IMR-90 (cell line): ENCODE data around the gene CELA2A. TPM values are rescaled to one million over a fixed set of nuclear protein-coding genes. Genes with fewer than 3 reads are reported as not detected.
"Not testable (repeated sequence)": the region's sequence is repeated elsewhere in the genome, so short reads cannot be mapped to it uniquely, and the experiment has no call there.

Experiments used
- ATAC-seq: fragments of 200-7000 bp; cut with Tn5 transposase; 2 replicates; pipeline ENCODE4 v1.9.1; 2020; ENCODE audit warnings: low read depth, mild to moderate bottlenecking, moderate library complexity
- BruUV-seq: library from RNA; stranded (reverse); fragments of 400-500 nt; replicated peaks from 2 replicates; lab custom pipeline; 2021; lab: Mats Ljungman, UMichigan
- CTCF ChIA-PET: fragments of 300-600 bp; formaldehyde crosslinking; extraction: SDS; loops from one replicate; lab custom pipeline; 2021; ENCODE audit warnings: antibody characterized with exemption; lab: Yijun Ruan, JAX
- POLR2A ChIA-PET: fragments of 300-600 bp; sonication (Branson Sonifier 250); formaldehyde crosslinking; loops from one replicate; lab custom pipeline; 2022; ENCODE audit warnings: antibody characterized with exemption; ENCODE audit not compliant: unreplicated experiment; lab: Charles Lee
- DNase-seq: peaks from one replicate; pipeline ENCODE4 v3.0.0; 2013
- H2AFZ ChIP-seq: replicated peaks from 2 replicates; pipeline ENCODE3; 2013; ENCODE audit warnings: low read length, mild to moderate bottlenecking; ENCODE audit not compliant: poor library complexity
- H2AK5ac ChIP-seq: 2 replicates; pipeline ENCODE4 v1.6.1; 2013; ENCODE audit warnings: low read depth, low read length, inconsistent platforms
- H2AK9ac ChIP-seq: replicated peaks from 2 replicates; pipeline ENCODE3; 2013; ENCODE audit warnings: mild to moderate bottlenecking, low read depth, low read length, moderate library complexity; ENCODE audit not compliant: poor library complexity
- H2BK120ac ChIP-seq: 2 replicates; pipeline ENCODE4 v1.6.1; 2013; ENCODE audit warnings: low read depth, low read length, inconsistent platforms
- H2BK15ac ChIP-seq: 3 replicates; pipeline ENCODE4 v1.6.1; 2013; ENCODE audit warnings: low read depth, low read length, inconsistent platforms
- H2BK20ac ChIP-seq: 2 replicates; pipeline ENCODE4 v1.6.1; 2013; ENCODE audit warnings: low read depth, mild to moderate bottlenecking, inconsistent platforms, low read length, moderate library complexity
- H2BK5ac ChIP-seq: 2 replicates; pipeline ENCODE4 v1.6.1; 2013; ENCODE audit warnings: mild to moderate bottlenecking, low read depth, low read length, inconsistent platforms; ENCODE audit not compliant: poor library complexity, severe bottlenecking
- H3K14ac ChIP-seq: replicated peaks from 2 replicates; pipeline ENCODE4 v1.6.1; 2013; ENCODE audit warnings: low read depth, low read length, inconsistent platforms
- H3K18ac ChIP-seq: 2 replicates; pipeline ENCODE4 v1.6.1; 2013; ENCODE audit warnings: low read depth, low read length, control low read depth
- H3K23ac ChIP-seq: 2 replicates; pipeline ENCODE4 v1.6.1; 2013; ENCODE audit warnings: low read depth, low read length, inconsistent platforms
- H3K27ac ChIP-seq: 2 replicates; pipeline ENCODE4 v1.5.1; 2013; ENCODE audit warnings: mild to moderate bottlenecking, control low read depth, low read length; ENCODE audit not compliant: insufficient read depth
- H3K27me3 ChIP-seq: 2 replicates; pipeline ENCODE4 v1.6.1; 2013; ENCODE audit warnings: low read length; ENCODE audit not compliant: control insufficient read depth, insufficient read depth
- H3K36me3 ChIP-seq: 2 replicates; pipeline ENCODE4 v1.6.1; 2013; ENCODE audit warnings: low read length, mixed read lengths; ENCODE audit not compliant: control insufficient read depth, insufficient read depth
- H3K4ac ChIP-seq: 2 replicates; pipeline ENCODE4 v1.6.1; 2013; ENCODE audit warnings: low read depth, low read length, inconsistent platforms
- H3K4me1 ChIP-seq: 2 replicates; pipeline ENCODE4 v1.6.1; 2013; ENCODE audit warnings: low read length, mixed read lengths; ENCODE audit not compliant: control insufficient read depth, insufficient read depth
- H3K4me2 ChIP-seq: 2 replicates; pipeline ENCODE4 v1.6.1; 2013; ENCODE audit warnings: low read depth, mild to moderate bottlenecking, control low read depth, low read length, moderate library complexity
- H3K4me3 ChIP-seq: 2 replicates; pipeline ENCODE4 v1.5.1; 2013; ENCODE audit warnings: low read depth, mild to moderate bottlenecking, control low read depth, low read length, moderate library complexity; ENCODE audit not compliant: insufficient read depth
- H3K56ac ChIP-seq: 2 replicates; pipeline ENCODE4 v1.6.1; 2013; ENCODE audit warnings: low read length, inconsistent platforms; ENCODE audit not compliant: insufficient read depth; ENCODE audit errors: extremely low read depth
- H3K79me1 ChIP-seq, 2 experiments: 2 replicates each; pipeline ENCODE4 v1.6.1; 2013; ENCODE audit warnings: low read length in 2 of 2, inconsistent platforms in 1 of 2, low read depth in 1 of 2
- H3K9ac ChIP-seq: 2 replicates; pipeline ENCODE4 v1.6.1; 2013; ENCODE audit warnings: low read depth, low read length, control low read depth
- H3K9me1 ChIP-seq: 2 replicates; pipeline ENCODE4 v1.6.1; 2013; ENCODE audit warnings: low read length, inconsistent platforms; ENCODE audit not compliant: insufficient read depth
- H3K9me3 ChIP-seq: 2 replicates; pipeline ENCODE4 v1.6.1; 2013; ENCODE audit warnings: low read length; ENCODE audit not compliant: control insufficient read depth, insufficient read depth
- H4K20me1 ChIP-seq: 2 replicates; pipeline ENCODE4 v1.6.1; 2013; ENCODE audit warnings: low read length, inconsistent platforms; ENCODE audit not compliant: insufficient read depth
- H4K5ac ChIP-seq: 2 replicates; pipeline ENCODE4 v1.6.1; 2013; ENCODE audit warnings: mild to moderate bottlenecking, low read depth, low read length, control low read depth
- H4K8ac ChIP-seq, 2 experiments: 2 replicates each; pipeline ENCODE4 v1.6.1; 2013; ENCODE audit warnings: low read depth in 2 of 2, low read length in 2 of 2, control low read depth in 1 of 2, inconsistent platforms in 1 of 2
- H4K91ac ChIP-seq: 2 replicates; pipeline ENCODE4 v1.6.1; 2013; ENCODE audit warnings: low read depth, low read length, inconsistent platforms; ENCODE audit not compliant: insufficient read depth
- whole genome bisulfite sequencing, 2 experiments: methylation state at CpG; one replicate each; pipeline versions ENCODE4 v1.1.5 to v1.1.7; 2013; ENCODE audit warnings: missing lambda C conversion rate in 2 of 2; ENCODE audit not compliant: insufficient read length in 1 of 2; ENCODE audit errors: extremely low coverage in 2 of 2; 5-methylcytosine and 5-hydroxymethylcytosine counted together
- dilution Hi-C: fragments of 300-500 bp; cut with HindIII; formaldehyde crosslinking; loops from one replicate; pipeline ENCODE4 v1.14.3; 2018; ENCODE audit warnings: low sequenced_read_pairs; ENCODE audit not compliant: unreplicated experiment
- in situ Hi-C: fragments of 300-500 bp; cut with MboI; formaldehyde crosslinking; loops from 3 replicates; pipeline ENCODE4 v1.14.3; 2019; ENCODE audit warnings: low sequenced_read_pairs, inconsistent platforms, mixed read lengths
- intact Hi-C: fragments of 100-400 bp; cut with micrococcal nuclease; formaldehyde crosslinking; loops from 2 replicates; pipeline ENCODE4 v1.10.0; 2022
- polyA plus RNA-seq, 3 experiments: library from polyadenylated mRNA; depleted of rRNA; stranded (reverse); fragments of >200 nt; gene quantifications; 2 replicates each; pipeline ENCODE4 v1.2.3, GENCODE V29; 2012; ENCODE audit warnings: low replicate concordance in 1 of 3
- total RNA-seq: library from RNA; depleted of rRNA; stranded (reverse); fragments of >200 nt; gene quantifications from 2 replicates; pipeline ENCODE4 v1.2.3, GENCODE V29; 2012

CELA2A gene
- total and polyA plus RNA-seq, 2 of the 4 experiments (the other 2 are of a cell fraction), result not detected

DNA sequence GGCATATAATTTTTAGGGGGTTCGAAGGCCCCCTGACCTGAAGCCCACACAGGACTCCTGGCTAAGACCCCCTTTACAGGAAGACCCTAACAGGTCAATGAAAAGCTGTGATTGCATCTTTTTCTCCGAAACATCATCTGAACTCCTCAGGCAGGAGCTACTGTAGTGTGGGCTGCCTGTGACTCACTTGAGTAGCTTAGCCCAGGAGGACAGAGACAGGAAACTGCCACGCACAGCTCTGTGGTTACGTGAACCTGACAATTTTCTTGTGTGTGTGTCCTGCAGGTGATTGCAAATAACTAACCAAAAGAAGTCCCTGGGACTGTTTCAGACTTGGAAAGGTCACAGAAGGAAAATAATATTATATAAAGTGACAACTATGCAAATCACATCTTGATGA is 34.5 kb downstream of the CELA2A start:
- POLR2A ChIA-PET, H3K9ac ChIP-seq, H3K4me2 ChIP-seq, H3K9me1 ChIP-seq, BruUV-seq, H2BK5ac ChIP-seq, dilution Hi-C loops, H3K27me3 ChIP-seq, ATAC-seq, H4K20me1 ChIP-seq, H3K23ac ChIP-seq, H2BK120ac ChIP-seq, H3K4ac ChIP-seq, in situ Hi-C loops, intact Hi-C loops, H3K56ac ChIP-seq, H3K14ac ChIP-seq, H2BK15ac ChIP-seq, H4K91ac ChIP-seq, H2AK5ac ChIP-seq, H4K5ac ChIP-seq, CTCF ChIA-PET, H2AFZ ChIP-seq, H3K79me1 ChIP-seq, H2BK20ac ChIP-seq, H3K9me3 ChIP-seq, H2AK9ac ChIP-seq, H3K27ac ChIP-seq, H3K4me3 ChIP-seq, H3K4me1 ChIP-seq, H4K8ac ChIP-seq, H3K18ac ChIP-seq: not testable (repeated sequence)
- peak; percentile 46 for DNase-seq
- WGBS, 2 experiments, result 94% methylated on average over 3 of the region's 4 CpGs; no CpG with 5 or more reads in 1 of the 2 experiments
- peaks cover 11% of the 10 kb centered on the region for H3K36me3 ChIP-seq
